Measurements from ENCODE around the gene HNRNPA0. TPM values are rescaled to one million over a fixed set of nuclear protein-coding genes. Genes with fewer than 3 reads are reported as not detected.

HNRNPA0 gene
- polyA plus RNA-seq, 3 donors, result 13.2 to 32.3 (median 29.6) TPM

- no peak overlapping the region for H3K27ac ChIP-seq (ENCODE audit: low read depth, low read length)
- WGBS, 3 donors, result 61 to 83% (median 79%) methylated on average over 6 of the region's 6 CpGs
Observed at GRCh38 chr5:137758715-137759306, 4.6 kb upstream of the HNRNPA0 start.

DNA sequence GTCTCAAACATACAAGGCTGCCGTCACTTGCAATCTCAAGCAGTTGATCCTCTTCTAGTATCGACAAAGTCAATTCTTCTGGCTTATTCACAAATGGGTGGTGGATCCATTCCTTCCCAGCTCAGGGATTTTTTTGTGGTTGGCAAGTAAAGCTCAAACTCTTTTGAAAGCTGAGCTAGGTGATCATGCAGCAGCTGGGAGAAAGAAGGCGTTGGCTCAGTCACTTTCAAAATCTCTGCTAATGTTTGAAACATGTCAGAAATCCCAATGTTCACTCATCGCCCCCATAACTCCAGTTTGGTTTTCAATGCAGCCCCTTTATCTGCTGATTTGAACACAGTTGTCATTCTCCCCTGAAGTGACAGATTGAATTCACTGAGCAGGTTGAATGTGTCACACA lies 4.0 kb upstream of the HNRNPA0 start:
- H3K27ac ChIP-seq (ENCODE audit: low read depth, low read length), result no peak overlapping the region
- 84 to 91% (median 91%) methylated on average over 4 of the region's 4 CpGs for WGBS, 3 donors

DNA sequence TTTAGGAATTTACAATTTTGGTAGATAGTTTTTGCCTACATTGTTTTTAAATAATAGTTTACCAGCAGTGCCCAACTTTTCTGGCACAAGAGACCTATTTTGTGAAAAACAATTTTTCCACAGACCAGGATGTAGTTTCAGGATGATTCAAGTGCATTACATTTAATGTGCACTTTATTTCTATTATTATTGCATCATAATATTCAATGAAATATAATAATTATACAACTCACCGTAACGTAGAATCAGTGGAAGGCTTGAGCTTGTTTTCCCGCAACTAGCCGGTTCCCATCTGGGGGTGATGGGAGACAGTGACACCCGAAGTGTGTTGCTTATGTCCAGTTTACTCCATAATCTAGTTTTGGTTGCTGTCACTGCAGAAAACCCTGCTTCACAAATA lies 3.5 kb upstream of the HNRNPA0 start:
- WGBS, 3 donors, result 92 to 94% (median 93%) methylated on average over 5 of the region's 5 CpGs
- H3K27ac ChIP-seq (ENCODE audit: low read depth, low read length), result no peak overlapping the region

DNA sequence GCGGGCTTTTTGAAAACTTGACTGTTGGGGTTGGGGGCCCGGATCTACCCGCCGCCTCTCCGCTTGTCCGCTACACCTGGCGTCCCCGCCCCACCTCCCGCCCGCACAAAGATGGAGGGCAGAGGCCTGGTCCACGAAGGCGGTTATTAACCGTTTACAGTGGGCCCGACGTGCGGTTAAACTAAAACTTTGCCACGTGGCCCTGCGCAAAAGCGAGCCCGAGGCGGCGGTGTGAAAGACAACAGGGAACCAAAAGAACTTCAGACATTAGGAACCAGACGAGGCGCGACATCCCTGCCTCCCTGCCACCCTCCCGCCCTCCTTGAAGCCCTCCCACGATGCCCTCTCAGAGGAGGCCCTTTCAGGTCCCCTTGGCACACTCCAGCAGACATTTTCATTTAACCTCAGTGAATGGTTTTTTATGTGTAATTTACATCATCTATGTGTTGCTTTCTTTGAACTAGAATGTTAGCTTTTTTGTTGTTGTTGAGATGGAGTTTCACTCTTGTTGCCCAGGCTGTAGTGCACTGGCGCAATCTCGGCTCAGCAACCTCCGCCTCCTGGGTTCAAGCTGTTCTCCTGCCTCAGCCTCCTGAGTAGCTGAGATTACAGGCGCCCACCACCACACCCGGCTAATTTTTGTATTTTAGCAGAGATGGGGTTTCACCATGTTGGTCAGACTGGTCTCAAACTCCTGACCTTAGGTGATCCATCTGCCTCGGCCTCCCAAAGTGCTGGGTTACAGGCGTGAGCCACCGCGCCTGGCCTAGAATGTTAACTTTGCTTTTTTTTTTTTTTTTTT lies 999 bp upstream of the HNRNPA0 start:
- peak overlapping the region; percentile 75 for H3K27ac ChIP-seq (ENCODE audit: low read depth, low read length)
- whole genome bisulfite sequencing, 3 donors, result 29 to 30% (median 29%) methylated on average over 36 of the region's 36 CpGs

DNA sequence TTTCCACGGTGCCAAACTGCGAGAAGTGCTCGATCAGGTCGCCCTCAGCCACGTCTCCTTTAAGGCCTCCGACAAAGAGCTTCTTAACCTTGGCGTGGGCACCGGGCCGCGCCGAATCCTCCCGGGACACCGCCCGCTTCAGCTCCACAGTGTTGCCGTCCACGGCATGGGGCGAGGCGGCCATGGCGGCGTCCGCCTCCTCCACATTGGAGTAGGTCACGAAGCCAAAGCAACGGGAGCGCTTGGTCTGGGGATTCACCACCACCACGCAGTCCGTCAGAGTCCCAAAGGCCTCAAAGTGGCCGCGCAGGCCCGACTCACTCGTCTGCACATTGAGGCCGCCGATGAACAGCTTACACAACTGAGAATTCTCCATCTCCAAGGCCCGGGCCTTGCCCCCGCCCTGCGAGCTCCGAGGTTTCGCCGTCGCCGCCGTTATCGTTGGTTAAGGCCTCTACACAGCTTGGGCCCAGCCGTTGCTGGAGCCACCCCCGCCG lies 424 bp downstream of the HNRNPA0 start:
- H3K27ac ChIP-seq (ENCODE audit: low read depth, low read length), result peak overlapping the region; percentile 100
- 0 to 1% (median 0%) methylated on average over 45 of the region's 45 CpGs for WGBS, 3 donors

DNA sequence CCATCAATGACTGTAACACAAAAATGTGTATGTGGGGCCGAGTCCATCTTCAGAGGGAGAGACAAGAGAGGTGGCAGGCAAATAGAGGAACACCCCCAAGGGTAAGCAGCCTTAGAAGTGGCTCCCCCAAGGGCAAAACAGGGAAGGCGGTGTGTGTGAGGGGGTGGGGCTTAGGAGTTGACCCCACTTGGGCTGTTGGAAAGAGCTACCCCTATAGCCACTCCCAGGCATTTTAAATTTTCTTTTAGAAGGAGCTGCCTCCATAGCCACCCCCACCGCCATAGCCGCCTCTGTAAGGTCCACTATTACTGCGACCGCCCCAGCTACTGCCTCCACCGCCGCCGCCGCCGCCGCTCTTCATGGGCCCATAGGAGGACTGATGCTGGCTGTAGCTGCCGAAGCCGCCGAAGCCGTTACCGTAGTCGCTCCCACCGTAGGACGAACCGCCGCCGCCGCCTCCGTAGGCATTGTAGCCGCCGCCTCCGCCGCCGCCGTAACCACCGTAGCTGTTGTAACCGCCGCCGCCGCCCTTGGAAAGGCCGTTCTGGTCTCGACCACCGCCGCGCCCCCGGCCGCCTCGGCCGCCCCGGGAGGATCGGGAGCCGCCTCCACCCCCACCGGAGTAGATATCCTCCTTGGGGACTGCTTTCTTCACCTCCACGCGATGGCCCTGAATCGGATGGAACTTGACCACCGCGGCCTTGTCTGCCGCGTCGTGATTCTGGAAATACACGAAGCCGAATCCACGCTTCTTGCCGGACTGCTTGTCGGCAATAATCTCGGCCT lies 1.1 kb downstream of the HNRNPA0 start:
- 0 to 1% (median 0%) methylated on average over 51 to 63 of the region's 63 CpGs for WGBS, 3 donors
- H3K27ac ChIP-seq (ENCODE audit: low read depth, low read length), result peak overlapping the region; percentile 100

GRCh38 chr5:137751869-137752491 lies 2.2 kb downstream of the HNRNPA0 start:
- H3K27ac ChIP-seq (ENCODE audit: low read depth, low read length), result no peak overlapping the region
- WGBS, 3 donors, result 2 to 3% (median 2%) methylated on average over 7 of the region's 7 CpGs

DNA sequence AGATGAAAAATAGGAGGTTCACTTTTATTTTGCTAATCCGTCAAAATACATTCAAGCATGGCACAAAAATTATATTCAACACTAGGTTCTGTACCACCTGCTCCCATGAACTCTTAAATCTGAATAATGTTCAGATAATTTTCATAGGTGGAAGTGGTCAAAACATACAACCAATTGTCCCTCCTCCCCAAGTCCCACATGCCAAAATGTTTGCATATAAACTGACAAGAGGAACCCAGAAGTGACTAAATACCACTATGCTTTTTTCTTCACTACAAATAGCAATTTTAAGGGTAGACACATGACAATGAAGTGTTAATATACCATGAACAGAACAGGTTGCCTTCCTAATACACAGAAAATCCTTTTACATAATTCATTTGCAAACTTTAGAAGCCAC lies 3.7 kb downstream of the HNRNPA0 start:
- no peak overlapping the region for H3K27ac ChIP-seq (ENCODE audit: low read depth, low read length)
- 74 to 87% (median 83%) methylated on average over 1 of the region's 1 CpG for WGBS, 3 donors

DNA sequence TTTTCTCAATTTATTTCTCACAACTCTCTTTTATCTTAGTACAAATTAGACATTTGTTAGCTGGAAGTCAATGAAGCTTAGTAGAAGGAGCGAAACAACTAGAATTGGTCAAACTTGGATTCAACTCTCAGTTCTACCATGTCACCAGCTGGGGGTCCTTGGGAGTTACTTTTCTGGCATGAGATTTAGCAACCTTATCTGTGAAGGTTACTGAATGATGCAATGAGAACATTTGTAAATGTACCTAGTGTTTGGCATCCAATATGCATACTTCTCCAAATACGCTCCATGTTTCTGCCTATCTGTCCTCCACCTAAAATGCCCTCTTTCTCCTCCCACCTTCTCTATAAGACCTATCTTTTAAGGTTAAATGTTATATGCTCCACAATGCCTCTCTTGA lies 6.3 kb downstream of the HNRNPA0 start:
- 59 to 98% (median 93%) methylated on average over 2 of the region's 2 CpGs for WGBS, 3 donors

DNA sequence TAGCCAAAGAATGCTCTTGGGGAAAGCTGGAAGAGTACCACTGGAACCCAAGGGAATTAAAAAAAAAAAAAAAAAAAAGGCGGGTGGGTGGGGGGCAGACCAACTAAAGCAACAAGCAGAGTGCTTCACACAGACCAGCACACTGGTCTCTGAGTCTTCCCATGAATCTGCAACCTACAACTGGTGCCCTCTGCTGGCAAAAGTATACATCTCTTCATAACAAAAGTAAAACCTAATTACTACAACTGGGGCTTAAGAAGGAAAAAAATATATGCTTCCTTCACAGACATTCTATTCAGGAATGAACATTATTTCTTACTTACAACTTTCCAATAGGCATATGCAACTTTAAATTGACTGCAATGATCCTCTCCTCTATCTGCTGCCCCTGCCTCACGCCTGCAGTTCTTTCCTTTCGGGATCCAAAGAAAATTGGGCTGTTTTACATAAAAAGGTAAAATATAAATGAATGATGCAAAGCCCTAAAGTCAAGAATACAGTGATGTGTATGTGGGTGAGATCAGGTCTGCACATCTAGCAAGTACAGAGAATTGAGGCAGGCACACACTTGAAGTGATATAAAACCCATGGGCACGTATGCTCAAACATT lies 11.0 kb downstream of the HNRNPA0 start:
- 71 to 72% (median 72%) methylated on average over 4 of the region's 4 CpGs for WGBS, 3 donors
- H3K27ac ChIP-seq (ENCODE audit: low read depth, low read length), result no peak overlapping the region

More for the DNA sequence above, 6.3 kb downstream of the HNRNPA0 start:
- H3K27ac ChIP-seq (ENCODE audit: low read depth, low read length), result no peak overlapping the region

DNA sequence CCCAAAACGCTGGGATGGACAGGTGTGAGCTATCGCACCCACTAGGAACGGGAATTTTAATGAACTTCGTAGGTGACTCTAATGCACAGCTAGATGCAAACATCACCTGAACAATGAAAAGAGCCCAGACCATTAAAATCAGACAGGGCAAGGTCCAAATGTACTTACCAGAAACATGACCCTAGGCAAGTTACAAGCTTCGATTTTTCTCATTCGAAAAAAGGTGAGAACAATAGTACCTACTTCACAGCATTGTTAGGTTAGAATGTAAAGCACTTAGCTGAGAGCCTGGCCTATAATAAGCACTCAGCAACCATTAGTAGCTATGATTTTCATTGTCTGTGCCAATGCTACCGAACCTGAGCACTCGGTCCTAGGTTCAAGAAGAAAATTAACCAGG lies 12.4 kb downstream of the HNRNPA0 start:
- no peak overlapping the region for H3K27ac ChIP-seq (ENCODE audit: low read depth, low read length)

DNA sequence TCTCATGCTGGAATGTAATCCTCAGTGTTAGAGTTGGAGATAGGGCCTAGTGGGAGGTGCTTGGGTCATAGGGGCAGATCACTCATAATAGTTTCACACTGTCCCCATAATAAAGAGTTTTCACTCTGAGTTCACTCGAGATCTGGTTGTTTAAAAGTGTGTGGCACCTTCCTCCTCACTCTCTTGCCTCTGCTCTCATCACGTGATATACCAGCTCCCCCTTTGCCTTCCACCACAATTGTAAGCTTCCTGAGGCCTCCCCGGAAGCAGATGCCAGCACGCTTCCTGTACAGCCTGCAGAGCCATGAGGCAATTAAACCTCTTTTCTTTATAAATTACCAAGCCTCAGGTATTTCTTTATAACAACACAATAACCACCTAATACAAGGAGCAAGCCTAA lies 14.4 kb downstream of the HNRNPA0 start:
- 69 to 83% (median 79%) methylated on average over 4 of the region's 4 CpGs for WGBS, 3 donors
- no peak overlapping the region for H3K27ac ChIP-seq (ENCODE audit: low read depth, low read length)

More for the DNA sequence above, 12.4 kb downstream of the HNRNPA0 start:
- 68 to 89% (median 83%) methylated on average over 8 of the region's 8 CpGs for WGBS, 3 donors

DNA sequence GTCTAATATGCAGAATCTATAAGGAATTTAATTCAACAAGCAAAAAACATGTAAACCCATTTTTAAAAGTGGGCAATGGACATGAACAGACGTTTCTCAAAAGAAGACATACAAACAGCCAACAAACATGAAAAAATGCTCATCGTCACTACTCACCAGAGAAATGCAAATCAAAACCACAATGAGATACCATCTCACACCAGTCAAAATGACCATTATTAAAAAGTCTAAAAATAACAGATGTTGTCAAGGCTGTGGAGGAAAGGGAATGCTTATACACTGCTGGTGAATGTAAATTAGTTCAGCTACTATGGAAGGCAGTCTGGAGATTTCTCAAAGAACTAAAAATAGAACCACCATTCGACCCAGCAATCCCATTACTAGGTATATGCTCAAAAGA lies 15.2 kb downstream of the HNRNPA0 start:
- WGBS, 3 donors, result 82 to 89% (median 84%) methylated on average over 3 of the region's 3 CpGs
- no peak overlapping the region for H3K27ac ChIP-seq (ENCODE audit: low read depth, low read length)

DNA sequence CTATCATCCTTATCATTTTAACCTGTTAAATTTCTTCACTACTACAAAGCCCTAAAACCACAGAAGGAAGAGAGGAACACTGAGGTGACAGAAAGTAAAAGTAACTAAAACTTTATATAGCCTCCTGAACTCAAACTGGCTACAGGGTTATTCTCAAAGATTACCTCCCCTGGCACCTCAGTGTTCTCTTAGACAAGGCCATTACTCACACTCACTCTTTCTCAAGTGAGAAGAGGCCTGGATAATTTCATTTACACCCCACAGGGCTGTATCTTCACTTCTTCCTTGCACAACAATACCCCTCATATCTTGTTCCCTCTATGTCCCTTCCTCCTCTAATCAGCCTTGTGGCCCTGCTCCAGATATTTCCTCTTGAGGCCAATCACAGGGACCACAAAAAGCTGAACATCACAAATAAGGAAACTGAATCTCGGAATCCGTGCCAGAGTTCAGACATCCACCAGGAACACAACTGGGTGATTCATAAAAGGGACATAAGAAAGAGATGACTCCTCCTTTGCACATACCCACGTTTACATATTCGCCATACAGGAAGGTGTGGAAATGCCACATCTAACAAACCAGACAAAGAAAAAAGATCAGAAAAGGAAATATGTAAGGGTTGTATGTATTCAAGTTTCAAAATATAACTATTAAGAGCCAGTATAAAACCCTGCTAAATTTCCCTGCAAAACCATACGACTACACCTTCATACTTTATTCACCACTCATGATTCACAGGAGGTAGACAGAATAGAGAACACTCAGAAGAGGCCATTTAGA lies 16.6 kb downstream of the HNRNPA0 start:
- 36 to 76% (median 37%) methylated on average over 5 of the region's 5 CpGs for WGBS, 3 donors
- H3K27ac ChIP-seq (ENCODE audit: low read depth, low read length), result no peak overlapping the region

DNA sequence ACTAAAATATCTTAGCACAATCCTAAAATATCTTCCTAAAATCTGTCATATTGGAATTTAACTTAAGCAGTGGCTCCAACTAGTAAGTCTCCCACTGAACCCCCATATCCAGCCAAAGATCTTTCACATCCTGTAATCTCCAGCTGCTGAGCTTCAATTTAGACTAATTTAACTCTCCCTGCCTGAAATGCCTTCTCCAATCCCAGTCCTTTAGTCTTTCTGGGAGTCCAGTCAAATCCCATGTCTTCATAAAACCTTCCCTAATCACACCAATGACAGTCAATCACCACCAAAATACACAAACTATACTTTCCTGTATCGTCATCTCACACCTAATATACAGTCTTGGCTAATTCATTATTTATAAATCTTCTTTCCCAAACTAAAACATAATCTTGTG lies 17.7 kb downstream of the HNRNPA0 start:
- no peak overlapping the region for H3K27ac ChIP-seq (ENCODE audit: low read depth, low read length)
- 79 to 86% (median 84%) methylated on average over 1 of the region's 1 CpG for WGBS, 3 donors

DNA sequence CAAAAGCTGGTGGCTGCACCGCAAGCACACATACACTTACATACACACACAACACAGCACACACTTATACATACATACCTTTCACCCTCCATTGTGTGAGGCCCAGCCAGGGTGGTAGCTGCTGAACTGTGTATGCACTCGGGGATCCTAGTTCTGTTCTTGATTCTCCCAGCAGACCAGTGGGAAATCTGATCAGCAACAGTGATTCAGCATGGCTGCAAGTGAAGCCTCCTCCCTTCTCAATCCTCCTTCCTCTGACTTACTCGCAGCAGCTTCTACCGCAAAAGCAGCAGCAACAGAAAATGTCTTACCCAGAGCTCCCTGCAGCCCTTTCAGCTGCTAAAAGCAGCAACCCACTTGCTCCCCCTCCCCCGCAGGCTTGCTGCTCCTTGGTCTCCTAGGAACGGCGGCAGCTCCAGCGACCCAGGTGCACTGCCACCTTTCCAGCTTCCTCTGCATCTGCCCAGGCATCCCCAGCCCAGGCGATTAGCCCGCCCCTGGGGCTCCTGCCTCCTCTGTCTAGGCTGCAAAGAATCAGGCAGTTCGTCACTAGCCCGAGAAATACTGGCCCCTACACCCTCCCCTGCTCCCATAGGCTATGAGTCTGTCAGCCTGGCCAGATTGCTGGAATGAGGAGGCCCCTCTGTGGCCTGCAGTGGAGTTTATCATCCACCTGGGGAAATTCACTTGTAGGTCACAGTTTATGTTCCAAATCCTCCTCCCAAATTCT lies 18.4 kb downstream of the HNRNPA0 start, which contains the start of gene KLHL3:
Gene KLHL3 (minus strand): TSS at position 535 of the 730 bp plus-strand sequence. CDS start 443 bp downstream, at position 92.
- 1 to 9% (median 4%) methylated on average over 12 of the region's 12 CpGs for WGBS, 3 donors

More for the DNA sequence above, 18.4 kb downstream of the HNRNPA0 start, which contains the start of gene KLHL3:
- H3K27ac ChIP-seq (ENCODE audit: low read depth, low read length), result no peak within 1 kb of the TSS

Measured in adipose tissue (tissue), 3 donors.